ENCODE measurements around the gene GMPPB.

The GMPPB gene

DNA sequence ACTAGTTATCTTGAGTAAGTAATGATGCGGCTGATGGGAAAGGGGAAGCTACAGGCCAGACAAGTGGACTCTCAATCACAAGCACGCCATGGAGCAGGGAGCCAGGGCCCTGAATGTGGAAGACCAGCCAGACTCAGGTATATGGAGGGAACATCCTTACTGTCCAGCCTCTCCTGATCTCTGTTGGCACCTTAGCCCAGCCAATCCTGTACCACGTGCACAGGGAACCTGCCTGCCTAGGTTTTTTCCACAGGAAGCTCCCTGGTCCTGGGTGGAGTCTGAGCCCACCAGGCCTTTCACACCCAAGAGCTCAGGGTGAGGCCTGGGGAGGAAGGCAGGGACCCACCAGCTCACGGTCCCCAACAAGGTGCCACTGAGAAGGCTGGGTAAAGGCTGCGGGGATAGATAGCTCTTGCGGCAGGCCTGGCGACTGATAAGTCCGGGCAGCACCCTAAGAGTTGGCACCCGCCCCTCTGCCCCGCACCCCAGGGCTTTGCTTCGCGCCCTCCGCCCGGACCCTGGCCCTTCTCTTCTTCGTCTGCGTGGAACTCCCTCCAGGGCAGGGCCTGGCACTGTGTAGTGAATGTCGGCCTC, 50.5 kb downstream of the GMPPB start:
- DNase-seq (ENCODE audit: low read depth in 1 of 2, low spot score in 1 of 2), result peak in 1 of 2 donors; percentile 17

DNA sequence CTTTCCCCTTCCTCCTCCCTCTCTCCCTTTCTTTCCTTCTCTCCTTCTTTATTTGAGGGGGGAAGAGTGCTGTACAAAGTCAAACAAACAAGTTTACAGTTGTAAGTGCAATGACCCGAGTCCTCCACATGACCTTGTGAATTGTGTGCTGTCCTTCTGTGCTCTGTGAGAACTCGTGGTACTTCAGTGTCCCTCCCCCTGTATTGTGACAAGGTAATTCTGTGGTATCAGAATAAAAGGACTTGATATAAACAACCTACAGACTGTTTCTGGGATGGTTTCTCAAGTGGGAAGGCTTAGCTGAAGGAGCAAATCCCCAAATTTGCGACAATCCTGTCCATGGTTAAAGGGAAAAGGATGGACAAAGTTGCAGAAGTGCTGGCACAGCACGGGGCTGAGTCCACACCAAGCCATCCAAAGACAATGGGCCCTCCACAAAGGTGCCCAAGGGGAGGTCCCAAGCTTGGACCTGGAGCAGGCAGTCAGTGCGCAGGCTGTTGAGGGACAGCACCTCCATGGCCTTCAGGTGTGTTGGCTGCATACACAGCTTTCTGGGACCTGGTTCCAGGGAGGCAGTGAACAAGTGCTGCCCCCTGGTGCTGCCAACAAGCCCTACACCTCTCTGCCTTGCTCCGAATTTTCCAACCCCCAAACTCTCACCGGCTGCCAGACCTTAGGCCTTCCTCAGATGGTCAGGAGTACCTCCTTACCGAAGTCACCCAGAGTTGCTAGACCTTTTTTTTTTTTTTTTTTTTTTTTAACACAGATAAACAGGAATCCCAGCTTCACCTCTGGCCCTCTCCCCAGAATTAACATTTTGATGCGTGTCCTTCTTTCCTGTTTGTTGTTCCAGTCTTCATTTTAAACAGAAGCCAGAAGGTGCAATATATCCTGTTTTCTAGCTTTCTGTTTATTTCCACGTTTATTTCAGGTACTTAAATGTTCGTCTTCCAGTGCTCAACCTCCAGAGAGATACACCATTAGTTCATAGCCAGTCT, 52.2 kb downstream of the GMPPB start:
- DNase-seq (ENCODE audit: low read depth in 1 of 2, low spot score in 1 of 2), result peak; percentile 47 to 62

DNA sequence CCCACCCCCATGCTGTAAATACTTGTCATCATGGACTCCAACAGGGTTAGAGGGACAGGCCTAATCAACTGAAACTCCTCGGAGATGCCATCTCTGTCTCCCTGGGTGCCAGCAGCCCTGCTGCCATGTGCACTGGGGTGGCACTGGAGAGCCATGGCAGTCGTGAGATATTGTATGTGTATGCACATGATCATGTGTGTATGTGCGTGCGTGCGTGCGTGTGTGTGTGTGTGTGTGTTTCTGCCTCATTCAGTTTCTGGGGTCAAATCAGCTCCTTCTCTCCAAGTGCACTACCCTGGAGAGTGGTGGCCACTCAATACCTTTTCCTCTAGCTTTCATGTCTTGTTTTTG, 52.8 kb downstream of the GMPPB start:
- DNase-seq (ENCODE audit: low read depth in 1 of 2, low spot score in 1 of 2), result no peak
